Measurements from ENCODE around the gene PLCL2.
A peak's percentile ranks its signal among the peaks of the same experiment; 100 is the strongest.

Gene PLCL2

GRCh38 chr3:16896094-16896627, 11.4 kb downstream of the PLCL2 start:
- no peak for DNase-seq

DNA sequence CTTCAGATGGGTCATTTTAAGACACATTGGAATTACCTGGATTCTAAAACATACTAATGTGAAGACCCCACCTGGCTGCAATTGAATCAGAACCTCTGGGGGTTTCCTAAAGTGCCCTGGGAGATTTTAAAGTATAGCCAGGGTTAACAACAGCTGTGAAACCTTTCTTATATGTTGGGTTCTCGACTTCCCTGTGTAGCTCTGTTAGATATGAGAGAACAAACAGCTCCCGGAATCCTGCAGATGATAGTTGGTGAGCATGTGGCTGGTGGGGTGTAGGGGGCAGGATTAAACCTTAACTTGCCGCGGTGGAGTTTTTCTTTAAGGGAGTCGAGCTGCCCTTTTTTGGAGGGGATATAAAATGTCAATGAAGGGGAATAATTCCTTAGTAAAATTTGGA, 12.1 kb downstream of the PLCL2 start:
- no peak for DNase-seq

GRCh38 chr3:16897254-16897926, 12.6 kb downstream of the PLCL2 start:
- no peak for DNase-seq

DNA sequence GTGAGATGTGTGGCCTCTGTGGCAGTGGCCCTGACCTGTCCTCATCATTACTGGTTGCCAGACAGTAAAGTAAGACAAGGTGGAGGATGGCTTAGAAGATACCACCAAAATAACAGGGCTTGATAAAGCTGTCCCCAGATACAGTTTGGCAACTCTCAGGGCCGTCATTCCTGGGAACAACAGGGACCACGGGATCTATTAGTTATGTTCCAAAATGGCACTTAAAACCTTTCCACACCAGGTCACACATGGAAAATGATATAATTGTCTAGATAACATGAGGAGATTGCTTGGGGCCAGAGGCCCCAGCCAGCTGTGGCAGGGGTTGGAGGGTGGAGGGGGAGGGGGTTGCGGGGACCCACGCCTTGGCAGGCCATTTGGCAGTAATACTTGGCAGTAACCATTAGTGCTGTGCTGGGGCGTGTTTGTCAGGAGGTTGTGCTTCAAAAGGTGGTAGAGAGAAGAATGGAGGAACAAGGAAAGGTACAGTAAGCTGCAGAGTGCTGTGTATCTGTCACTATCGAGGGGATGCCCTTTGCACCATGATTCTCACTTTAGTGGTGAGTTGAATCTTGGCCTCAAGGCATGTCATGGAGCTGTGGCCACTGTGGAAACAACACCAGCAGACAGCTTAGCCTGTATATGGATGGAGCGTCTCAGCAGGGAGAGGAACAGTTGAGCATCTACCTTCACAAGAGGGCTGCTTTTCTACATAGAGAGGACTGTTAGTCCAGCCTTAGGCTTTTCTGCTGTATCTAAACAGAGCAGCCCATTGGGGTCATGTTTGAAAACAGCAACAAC, 14.0 kb downstream of the PLCL2 start:
- no peak for DNase-seq

GRCh38 chr3:16899919-16900318, 15.2 kb downstream of the PLCL2 start:
- no peak for DNase-seq

DNA sequence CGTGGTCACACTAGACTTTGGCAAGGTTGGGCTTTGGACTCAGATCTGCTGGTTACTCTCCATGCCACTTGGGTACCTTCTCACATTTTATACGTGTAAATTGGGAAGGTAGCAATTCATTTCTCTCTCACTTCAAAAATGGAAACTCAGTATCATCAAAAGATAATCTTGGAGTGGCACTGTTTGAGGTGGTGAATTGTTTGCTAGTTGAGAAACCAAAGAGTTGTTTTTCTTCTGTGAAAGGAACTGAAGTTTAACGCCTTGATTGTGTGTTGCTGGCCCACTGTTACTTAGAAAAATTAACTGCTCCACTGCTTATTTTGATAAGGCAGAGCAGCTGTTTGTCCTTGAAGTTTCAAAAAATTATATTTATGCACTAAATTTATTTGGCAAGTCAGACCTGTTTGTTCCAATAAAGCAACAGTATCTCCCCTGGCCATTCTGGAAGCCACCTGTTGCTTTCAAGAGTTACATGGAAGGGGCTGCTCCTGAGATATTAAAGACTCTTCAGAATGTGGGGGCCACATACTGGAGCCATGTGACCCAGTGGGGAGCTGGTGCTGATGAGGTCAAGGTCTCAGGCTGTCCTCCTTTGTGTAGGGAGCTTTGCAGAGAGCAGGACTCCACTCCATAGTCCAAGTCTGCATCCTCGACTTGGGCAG, 16.2 kb downstream of the PLCL2 start:
- no peak for DNase-seq

GRCh38 chr3:16904423-16905417, 20.0 kb downstream of the PLCL2 start:
- no peak for DNase-seq

DNA sequence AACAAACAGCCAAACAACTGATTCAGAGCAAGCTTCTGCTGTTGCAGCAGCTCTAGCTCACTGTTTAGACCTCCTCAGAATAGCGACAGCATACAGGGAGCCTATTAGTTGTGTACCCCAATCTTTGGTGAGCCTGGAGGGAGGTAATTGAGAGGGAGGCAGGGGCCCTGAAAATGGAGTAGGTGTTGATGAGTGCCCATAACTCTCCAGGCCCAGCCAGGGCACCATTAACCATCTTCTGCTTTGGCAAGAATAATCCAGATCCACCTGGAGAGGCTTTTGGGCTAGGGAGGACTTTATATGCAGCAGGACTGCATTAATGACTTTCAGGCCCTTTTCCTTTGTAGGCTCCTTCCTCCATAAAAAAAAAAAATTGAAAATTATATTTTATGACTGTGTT, 20.9 kb downstream of the PLCL2 start:
- no peak for DNase-seq

- peak; percentile 39 for DNase-seq
Measured at GRCh38 chr3:16906682-16907081, 21.9 kb downstream of the PLCL2 start.

DNA sequence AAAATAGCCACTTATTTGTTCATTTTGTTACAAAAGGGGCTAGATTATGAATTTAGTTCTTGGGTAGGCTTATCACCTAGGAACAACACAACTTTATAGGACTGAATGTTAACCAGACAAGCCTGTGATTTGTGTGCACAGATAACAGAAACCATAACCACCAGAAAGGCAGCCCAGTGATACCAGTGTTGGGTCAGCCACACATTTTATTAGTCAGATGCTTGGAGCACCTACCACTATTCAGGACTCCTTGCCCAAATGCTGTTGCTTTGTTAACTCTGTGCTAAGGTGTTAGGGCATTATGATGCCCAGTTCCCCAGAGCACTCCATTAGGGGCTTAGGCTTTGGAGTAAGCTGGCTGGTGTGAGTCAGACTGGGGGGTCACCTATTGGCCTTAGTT, 22.5 kb downstream of the PLCL2 start:
- no peak for DNase-seq

DNA sequence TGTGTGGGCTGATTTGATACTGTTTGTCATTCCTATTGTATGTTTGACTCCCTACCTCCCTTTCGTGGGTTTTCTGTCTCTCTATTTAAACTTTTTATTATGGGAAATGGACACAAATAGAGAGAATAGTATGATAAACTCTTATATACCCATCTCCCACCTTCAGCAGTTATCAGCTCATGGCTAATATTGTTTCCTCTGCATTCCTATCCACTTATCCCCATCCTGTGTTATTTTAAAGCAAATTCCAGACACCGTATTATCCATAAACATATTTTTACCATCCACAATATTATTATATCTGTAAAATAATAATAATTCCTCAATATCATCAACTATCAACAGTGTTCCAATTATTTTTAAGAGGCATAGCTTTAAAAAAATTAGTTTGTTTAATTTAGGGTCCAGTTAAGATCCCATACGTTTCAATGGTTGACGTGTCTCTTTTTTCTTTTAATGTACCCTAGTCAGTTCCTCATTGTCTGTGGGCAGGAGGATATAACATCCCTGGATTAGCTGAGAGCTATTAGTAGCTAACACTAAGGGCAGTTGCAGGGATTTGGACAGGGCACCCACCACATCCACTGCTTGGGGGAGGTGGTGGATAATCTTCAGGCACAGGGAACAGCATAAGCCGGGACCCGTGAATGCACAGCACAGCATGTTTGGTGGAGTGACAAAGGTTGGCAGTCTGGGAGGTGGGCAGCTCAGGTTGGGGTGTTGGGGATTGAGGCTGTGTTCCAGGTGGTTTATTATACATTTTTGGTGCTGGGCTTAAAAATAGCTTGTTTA, 23.5 kb downstream of the PLCL2 start:
- DNase-seq = no peak

GRCh38 chr3:16908896-16909295, 24.1 kb downstream of the PLCL2 start:
- no peak for DNase-seq

- no peak for DNase-seq
Measured at GRCh38 chr3:16909802-16910201, 25.0 kb downstream of the PLCL2 start.

GRCh38 chr3:16910207-16910606, 25.5 kb downstream of the PLCL2 start:
- DNase-seq = no peak

- peak; percentile 78 for DNase-seq
Measured at GRCh38 chr3:16911916-16912315, 27.2 kb downstream of the PLCL2 start.

DNA sequence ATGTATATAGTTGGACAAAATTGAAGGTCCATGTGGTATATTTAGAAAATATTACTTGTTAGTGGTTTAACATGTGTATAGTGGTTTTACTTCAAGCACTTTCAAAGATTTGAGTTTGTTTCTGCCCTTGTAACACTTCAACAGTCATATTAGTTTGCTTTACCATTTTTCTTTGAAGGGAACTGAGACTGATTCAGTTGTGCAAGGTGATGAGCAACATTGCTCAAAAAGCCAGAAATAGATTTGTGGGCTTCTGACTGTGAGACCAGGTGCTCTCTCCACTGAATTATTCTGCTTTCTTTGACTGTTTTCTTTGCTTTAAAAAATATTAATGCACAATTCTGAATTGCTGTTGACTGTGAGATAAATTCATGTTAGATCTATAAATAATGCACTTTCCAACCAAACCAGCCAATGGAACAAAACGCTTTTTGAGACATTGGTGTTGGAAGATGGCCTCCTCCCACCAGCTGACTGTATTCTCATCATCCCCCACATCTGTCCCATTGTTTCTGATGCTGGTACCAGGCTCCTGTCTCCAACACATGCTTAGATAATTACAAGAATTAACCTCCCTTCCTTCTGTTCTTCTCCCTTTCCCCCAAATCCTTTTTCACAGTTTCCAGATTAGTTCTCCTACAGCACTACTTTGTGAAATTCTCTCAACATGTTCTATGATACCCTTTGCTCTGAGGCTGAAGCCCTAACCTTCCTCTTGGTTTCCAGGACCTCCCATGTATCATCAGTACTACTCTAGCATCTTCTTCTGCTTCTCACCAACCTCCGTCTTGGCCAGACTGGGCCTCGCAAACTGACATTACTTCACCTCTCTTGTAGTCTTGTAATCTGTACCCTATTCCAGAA, 27.9 kb downstream of the PLCL2 start:
- DNase-seq = no peak

GRCh38 chr3:16913264-16913580, 28.5 kb downstream of the PLCL2 start:
- DNase-seq = no peak

DNA sequence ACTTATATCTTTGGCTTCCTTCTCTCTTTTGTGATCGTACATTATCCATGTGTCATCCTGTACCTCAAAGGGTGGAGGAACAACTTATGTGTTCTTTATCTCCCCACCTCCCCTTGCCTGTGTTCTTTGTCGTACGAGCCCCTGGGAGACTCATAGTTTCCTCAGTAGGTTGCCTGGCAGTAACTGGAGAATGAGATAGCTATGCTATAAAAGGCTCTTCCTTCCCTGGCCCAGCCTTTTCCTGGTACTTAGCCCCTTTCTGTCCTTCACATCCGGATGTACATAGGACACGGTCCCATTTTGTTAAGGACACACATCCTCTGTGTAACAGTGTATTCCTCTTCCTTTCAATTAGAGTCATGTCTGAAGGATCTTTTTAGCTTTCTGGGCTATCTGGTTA, 32.1 kb downstream of the PLCL2 start:
- no peak for DNase-seq

- peak; percentile 51 for DNase-seq
Measured at GRCh38 chr3:16917256-16917935, 32.6 kb downstream of the PLCL2 start.

Measured in fibroblast of skin of scalp (primary cell).